ENCODE data around the gene KNCN.

Gene KNCN

DNA sequence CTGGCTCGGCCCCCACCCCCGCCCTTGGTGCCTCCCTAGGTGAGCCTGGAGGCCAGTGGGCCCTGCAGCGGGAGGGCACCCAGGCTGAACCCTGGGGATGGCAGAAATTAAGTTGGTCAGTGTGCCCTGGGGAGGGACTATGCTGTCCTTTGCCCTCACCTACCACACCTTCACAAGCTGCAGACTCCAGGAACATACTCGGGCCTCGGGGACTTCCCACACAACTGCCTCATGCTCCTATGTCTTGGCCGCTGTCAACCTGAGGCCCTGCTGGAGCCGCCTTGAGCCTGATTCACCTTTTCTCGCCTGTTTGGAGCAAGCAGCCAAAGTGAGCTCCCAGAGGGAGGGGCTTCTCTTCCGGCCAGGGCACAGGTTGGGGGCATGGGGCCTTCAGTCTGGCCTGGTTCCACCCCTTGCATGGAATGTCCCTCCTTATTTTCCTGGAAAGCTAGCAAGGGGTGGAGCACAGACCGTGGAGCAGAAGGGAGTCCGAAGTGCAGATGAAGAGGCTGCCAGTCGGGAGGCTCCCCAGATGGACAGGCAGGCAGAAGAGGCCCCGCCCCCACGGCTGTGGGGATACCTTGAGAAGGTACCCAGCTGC lies 24.7 kb downstream of the KNCN start:
- in situ Hi-C loops (cut with MboI; ENCODE audit: low sequenced_read_pairs), result no loop called here

DNA sequence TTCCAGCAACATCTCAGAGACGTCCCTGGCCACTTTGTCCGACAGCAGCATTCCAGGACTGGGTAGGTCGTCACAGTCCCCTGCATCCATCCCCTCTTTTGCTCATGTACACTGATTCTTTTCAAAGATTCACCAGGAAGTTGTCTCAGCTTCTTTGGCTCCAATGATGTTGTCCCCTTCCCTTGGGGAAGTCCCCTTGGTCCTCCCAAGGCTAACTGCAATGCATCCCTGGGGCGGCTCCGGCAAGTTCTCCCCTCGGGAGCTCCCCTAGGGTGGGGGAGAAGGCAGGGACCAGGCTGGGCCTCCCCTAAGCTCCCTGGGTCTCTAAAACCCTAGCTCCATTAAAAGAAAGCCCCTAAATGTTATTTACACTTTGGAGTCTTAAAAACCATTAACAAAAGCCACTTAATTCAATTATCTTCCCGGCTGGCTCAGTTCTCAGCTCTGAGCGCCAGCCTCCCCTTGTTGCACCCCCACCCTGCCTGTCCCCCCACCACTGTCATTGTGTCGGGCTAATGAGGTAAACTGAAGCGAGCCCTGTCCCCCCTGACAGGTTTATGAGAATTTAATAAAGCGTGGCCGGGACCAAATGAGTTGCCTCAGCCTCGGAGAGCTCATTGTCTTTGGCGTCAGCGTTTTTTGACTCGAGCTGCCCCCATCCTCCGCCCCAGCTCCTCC lies 25.3 kb downstream of the KNCN start:
- in situ Hi-C loops (cut with MboI; ENCODE audit: low sequenced_read_pairs), result no loop called here

DNA sequence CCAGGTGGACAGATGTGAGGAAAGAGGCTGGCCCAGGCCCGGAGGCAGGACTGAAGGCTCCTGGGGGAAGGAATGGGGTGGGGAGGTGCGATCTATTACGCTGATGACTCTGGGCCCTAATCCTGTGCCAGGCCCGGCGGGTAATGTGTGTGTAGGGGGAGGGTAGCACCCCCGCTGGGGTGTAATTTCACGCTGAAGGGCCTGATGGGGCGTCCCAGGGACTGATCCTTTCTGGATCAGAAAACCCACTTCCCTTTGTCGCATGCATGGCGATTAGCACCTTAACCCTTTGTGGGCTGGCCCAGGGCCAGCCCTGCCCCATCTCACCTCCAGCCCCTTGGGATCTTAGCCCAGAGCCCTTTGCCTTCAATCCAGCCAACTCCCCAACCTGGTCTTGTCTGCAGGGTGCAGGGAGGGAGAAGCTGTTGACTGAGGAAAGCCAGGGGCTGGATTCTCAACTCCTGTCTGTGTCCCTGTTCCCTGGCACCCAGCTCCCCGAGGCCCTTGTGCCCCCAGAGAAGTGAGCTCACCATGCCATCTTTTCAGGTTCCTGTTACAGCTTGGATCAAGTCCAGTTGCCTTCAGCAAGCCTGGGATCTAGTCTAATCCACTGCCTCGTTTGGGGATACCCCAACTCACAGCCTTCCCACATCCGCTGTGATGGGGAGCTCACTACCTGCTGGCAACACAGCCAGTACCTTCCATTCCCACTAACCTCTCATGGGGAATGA lies 26.0 kb downstream of the KNCN start:
- in situ Hi-C loops (cut with MboI; ENCODE audit: low sequenced_read_pairs), result no loop called here

DNA sequence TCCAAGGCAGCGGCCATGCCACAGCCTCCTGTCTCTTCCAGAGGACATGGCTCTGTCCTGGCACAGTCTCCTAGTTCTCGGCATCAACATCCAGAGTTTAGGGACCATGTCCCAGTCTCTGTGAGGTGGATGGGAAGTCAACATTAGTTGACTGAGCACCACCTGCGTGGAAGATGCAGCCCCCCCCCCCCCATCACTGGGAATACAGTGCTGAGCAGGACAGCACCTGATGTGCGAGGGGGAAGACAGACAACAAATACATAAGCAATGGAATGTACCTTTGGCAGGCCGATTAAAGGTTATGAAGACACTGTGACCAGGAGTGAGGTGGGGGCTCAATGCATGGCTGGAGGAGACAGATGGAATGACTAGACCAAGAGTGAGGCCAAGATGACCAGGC lies 26.6 kb downstream of the KNCN start:
- in situ Hi-C loops (cut with MboI; ENCODE audit: low sequenced_read_pairs), result no loop called here

DNA sequence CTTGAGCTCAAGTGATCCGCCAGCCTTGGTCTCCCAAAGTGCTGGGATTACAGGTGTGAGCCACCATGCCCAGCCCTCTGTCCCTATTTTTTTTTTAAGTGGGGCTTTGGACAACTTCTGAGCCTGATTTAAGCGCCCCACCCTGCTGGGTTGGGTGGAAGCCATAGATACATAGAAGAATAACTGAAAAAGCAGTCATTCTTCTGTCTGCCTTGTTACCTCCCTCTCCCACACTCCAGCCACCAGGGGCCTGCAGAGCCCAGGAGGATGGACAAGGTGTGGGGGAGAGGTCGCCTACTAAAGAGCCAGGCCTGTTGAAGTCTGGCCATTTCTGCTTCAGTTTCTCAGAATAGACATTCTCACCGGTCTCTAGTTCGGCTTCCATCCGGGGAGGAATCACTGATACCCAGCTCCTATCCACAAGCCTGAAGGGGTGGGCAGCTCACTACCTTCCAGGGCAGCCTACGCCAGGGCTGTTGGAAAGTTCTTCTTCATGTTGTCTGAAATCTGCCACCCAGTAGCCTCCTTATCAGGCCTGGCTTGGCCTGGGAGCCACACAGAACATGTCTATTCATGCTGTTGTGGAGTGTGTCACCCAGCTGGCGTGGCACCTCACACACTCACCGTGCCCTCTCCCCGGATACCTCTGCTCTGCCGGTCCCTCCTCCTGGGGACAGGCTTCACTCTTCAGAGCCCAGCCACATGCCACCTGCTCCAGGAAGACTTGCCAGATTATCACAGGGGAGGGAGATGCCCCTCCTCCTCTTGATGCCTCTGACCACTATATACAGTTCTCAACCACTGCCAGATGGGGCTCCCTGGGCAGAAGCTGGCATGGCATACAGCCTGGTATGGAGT lies 27.7 kb downstream of the KNCN start:
- in situ Hi-C loops (cut with MboI; ENCODE audit: low sequenced_read_pairs), result no loop called here

DNA sequence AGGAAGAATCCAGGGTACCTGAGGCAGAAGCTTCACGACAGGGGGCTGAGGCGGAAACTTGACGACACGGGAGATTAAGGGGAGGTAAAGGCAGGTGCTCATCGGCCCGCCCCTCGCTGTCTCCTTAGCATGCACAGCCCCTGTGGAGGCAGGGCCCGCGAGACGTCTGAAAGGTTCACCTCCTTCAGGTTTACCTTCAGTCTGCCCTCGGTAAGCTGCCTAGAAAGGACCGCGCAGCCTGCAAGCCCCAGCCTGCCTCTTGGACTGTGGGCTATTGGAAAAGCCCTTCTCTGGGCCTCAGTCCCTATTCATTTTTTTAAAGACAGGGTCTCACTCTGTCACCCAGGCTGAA lies 28.5 kb downstream of the KNCN start:
- in situ Hi-C loops (cut with MboI; ENCODE audit: low sequenced_read_pairs), result no loop called here

DNA sequence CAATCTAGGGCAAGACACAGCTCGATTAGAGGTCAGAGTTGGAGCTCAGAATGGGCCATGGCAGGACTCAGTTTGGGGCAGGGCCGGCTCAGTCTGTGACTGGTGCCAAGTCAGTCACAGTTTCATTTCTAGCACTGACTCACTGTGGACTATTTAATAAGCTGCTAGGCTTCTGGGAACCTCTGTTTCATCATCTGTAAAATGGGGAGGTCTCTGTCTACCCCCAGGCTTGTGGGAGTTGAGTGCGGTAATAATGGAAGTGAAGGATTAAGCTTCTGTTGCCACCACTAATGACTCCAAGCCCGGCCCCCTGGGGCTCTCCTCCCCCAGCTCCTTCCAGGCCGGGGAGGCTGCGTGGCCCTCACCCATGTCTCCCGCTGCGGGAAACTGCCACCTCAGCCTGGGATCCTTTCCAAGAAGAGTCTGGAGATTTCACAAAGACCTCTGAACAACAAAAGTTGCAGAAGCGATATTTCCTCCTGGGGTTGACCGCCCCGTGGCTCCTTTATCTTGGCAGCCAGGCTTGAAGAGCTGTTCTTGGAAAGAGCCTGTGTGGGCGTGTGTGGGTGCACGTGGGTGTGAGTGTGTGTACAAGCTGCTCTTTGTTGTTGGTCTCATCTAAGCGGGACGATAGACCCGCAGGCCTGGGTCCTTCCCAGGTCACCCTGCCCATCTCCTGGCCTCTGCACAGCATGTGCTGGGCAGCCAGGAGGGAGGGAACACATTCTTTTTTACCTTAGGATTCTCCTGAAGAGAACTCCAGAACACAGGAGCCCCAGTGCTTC lies 29.1 kb downstream of the KNCN start:
- in situ Hi-C loops (cut with MboI; ENCODE audit: low sequenced_read_pairs), result no loop called here

DNA sequence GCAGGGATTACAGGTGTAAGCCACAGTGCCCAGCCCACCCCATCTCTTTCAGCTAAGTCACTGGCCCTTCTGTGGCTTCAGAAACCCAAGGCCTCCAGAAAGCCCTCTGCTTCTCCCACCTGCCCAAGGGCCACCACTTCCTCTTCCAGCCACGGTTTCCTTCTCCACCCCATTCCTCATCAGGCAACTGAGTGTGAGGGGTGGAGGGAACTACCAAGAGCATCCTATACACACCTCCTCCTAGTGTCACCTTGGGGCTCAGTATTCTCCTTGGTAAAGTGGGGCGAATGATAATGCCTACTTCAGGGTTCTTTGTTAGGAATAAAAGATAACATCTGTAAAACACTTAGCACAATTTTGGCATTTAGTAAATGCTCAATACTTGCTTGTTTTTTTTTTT lies 30.0 kb downstream of the KNCN start:
- in situ Hi-C loops (cut with MboI; ENCODE audit: low sequenced_read_pairs), result no loop called here

DNA sequence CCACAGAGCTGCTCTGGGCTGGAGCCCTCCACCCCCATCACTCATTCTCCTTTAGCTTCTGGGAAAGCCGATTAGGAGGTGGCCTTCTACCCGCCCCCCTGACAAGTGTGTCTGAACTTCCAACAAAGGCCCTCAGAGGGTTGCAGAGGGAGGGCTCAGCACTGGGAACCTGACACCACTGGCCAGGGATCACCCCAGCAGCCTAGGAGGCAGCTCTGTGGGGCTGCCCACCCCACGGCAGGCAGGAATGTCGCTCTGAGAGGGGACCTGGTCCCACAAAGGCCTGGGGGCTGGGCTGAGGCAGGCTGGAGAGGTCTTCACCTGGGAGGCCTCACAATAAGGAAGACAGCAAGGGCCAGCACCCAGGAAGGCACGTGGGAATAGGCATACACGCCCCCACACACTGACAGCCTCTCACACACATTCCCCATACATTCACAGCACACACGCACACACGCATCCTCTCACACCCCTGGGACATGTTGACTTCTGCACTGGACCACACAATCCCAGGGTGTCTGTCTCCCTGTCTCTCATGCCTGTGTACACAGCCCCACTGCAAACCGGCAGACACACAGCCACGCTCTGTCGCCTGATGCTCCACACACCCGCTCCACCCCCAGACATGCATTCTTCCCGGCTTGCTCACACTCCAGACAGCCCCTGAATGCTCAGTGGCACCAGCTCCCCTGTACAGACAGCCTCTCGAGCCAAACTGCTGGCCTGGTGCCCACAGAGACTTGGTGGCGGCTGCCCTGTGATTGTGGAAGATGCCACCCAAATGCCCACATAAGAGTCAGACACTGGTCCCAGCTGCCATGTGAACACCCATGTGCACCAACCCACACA lies 31.2 kb downstream of the KNCN start:
- in situ Hi-C loops (cut with MboI; ENCODE audit: low sequenced_read_pairs), result no loop called here

DNA sequence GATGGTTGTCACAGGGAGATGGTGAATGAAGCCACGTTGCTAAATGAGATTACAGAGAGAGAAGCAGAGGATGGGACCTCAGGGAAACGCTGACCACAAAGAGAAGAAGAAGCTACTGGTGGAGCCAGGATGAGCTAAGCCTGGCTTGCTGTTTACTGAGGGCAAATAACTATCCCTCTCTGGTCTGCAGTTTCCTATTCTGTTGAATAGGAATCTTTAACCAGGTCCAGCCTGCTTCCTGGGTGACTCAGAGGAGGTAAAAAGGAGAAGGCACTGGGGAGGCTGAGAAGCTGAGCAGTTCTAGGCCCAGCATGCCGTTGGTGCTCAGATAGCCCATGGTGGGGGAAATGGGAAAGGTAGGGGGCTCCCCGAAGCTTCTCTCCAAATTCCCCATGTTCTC lies 32.2 kb downstream of the KNCN start:
- in situ Hi-C loops (cut with MboI; ENCODE audit: low sequenced_read_pairs), result no loop called here

DNA sequence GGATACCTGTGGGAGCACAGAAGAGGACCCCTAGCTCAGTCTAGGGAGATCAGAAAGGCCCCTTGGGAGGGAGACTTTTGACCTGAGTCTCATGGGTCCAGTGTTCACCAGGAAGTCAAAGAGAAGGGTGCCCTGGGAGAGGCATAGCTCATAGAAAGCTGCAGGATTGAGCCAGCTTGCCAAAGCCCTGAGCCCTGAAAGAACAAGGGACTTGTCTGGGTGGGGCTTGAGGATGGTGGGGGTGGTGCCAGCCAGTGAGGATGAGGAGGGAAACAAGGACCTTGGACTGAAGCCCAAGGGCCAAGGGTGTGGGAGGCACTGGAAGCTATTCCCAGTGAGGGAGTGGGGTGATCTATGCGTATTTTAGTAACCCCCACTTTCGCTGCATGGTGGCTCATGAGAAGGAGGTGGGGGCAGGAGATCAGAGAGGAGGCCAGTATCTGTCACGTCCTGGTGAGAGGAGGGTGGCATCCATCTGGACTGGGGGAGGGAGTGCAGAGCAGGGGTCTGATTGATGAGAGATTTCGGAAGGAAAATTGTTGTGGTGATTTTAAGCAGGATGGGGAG lies 33.4 kb downstream of the KNCN start:
- in situ Hi-C loops (cut with MboI; ENCODE audit: low sequenced_read_pairs), result no loop called here

DNA sequence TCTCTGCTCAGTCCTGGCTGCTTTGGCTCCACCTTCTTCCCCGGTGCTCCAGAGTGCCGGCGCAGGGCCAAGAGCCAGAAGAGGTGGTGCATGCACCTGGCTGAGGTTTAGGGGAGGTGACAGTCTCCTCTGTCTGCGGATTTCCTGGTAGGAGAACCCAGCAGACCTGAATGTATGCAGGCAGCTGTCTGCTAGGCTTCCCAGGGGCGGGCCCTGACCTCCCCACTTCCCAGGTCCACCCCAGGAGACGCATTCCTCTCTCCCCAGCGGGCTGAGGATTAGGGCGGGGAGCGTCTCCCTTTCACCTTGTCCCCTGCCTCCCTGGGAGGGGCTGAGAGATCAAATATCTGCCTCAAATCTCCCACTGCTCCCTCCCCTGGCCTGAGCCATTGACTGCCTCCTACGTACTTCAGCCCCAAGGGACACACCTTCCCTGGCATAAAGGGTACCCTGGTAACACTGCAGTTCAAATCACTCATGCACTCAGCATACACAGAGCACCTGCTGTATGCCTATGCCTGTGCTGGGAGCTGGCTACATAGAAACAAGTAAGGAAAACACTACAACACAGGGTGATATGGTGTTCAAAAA lies 34.3 kb downstream of the KNCN start:
- in situ Hi-C loops (cut with MboI; ENCODE audit: low sequenced_read_pairs), result no loop called here

DNA sequence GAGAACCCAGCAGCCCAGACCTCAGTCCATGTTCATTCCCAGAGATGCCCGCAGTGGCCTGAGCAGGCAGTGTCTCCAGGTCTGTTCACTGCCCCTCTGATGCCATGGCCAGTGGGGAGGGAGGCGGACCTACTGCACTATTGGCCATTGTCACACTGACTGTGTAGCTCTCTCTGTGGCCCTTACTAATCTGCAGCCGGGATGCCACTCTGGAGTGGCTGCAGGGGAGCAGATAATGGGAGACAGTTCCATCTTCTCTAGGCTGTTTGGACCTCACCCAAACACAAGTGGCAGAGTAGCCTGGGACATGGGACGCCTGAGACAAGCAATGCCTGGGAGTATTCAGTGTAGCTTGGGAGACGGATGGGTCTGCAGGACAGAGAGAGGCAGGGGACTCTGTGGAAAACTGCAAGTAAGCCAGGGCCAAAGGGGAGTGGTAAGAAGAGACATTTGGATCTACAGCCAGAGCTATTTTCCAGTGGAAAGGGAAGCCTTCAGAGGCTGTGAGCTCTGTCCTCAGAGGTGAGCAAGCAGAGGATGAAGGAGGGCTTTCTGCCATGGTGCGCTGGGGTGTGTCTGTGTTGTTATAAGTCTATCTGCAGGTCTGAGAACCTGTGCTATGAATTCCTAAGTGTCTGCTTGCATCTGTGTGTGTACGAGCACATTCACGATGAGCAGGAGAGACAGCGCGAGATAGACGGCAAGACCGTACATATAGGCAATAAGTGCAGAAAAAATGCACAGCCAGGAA lies 35.1 kb downstream of the KNCN start:
- in situ Hi-C loops (cut with MboI; ENCODE audit: low sequenced_read_pairs), result no loop called here

DNA sequence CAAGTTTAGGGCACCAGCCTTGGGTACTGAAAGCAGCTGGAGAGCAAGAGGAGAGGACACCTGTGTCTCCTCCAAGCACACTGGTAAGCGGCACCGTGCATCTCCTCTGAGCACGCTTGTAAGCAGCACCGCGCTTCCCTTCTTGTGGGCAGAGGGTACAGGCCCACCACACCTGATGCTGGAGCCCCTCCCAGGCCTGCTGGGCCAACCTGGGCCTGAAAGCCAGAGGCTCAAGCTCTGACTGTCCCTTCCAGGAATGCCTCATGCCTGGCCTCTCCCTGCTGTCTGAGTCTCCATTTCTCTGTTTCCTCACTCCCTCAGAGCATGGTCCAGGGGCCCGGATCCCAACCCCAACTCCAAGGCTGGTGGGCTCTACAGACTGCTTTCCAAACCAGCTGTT lies 35.9 kb downstream of the KNCN start:
- in situ Hi-C loops (cut with MboI; ENCODE audit: low sequenced_read_pairs), result no loop called here

DNA sequence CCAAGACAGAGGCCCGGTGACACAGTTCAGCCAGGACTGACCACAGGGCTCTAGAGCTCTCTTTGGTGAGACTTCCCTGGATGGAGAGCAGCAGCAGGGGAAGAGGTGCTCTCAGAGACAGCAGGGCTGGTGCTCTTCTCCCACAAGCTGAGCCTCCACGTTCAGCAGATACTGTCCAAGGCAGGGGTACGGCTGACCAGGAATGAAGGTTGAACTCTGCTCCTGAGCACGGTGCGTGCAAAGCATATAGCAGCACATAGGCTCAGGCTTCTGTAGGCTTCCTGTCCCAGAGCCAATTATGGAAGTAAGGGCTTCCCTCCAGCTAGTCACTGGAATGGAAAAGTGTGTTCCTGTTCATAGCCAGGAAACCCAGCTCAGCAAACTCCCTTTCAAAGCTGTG lies 37.9 kb downstream of the KNCN start:
- in situ Hi-C loops (cut with MboI; ENCODE audit: low sequenced_read_pairs), result no loop called here

DNA sequence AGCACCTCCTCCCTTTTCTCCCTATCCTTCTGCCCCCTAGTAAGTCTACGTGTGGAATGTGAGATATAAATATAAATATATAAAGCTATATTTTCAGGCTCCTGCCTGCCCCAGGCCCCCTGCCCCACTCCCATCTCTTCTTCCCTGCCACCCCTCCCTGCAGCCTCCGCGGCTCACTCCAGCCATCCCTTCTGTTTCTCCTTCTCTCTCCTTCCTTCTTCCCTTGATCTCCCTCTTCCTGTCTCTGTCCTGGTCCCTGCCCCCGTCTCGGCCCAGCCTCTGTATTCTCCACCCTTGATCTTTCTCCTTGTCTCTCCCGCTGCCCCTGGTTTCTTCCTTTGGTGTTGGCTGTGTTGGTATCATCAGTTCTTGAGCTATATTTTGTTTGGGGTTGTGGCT lies 38.7 kb downstream of the KNCN start:
- in situ Hi-C loops (cut with MboI; ENCODE audit: low sequenced_read_pairs), result no loop called here

DNA sequence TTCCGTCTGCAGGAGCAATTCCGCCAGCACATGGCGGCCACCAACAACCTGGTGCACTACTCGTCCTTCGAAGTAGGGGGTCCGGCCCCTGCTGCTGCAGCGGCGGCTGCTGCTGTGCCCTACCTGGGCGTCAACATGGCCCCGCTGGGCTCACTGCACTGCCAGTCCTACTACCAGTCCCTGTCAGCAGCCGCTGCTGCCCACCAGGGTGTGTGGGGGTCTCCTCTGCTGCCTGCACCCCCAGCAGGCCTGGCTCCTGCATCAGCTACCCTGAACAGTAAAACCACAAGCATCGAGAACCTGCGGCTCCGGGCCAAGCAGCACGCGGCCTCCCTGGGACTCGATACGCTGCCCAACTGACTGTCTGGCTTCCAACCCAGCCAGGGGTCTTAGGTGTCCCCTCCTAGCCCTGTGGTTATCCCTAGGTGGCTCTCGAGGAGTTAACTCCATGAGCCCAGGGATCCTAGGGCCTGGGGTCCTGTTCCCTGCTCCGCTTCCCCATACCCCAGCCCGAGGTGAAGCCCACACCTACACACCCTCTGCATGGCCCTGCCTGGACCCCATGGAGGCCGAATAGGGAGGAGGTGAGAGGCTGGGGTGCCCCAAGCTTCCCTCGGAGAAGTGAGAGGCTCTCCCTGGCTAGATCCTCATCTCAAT lies 39.2 kb downstream of the KNCN start:
- in situ Hi-C loops (cut with MboI; ENCODE audit: low sequenced_read_pairs), result no loop called here

DNA sequence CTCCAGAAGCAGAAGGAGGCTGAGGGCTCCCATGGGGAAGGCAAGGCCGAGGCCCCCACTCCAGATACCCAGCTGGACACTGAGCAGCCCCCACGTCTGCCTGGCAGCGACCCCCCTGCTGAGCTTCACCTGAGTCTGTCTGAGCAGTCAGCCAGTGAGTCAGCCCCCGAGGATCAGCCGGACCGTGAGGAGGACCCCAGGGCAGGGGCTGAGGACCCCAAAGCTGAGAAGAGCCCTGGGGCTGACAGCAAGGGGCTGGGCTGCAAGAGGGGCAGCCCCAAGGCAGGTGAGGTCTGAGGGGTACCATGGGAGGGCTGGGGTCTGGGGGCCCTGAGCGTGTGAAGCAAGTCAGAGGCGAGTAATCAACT lies 40.5 kb downstream of the KNCN start:
- in situ Hi-C loops (cut with MboI; ENCODE audit: low sequenced_read_pairs), result no loop called here

All from HL-60/S4 (cell line).